Retinal pigment epithelial cell (primary cell): ENCODE data around the gene PTPRJ.
"Not testable (repeated sequence)": the region's sequence is repeated elsewhere in the genome, so short reads cannot be mapped to it uniquely, and the experiment has no call there.

Source experiments
- DNase-seq: peaks from one replicate; pipeline ENCODE4 v3.0.0-alpha.2; 2010; ENCODE audit warnings: low read depth
- H3K4me3 ChIP-seq: 2 replicates; pipeline ENCODE4 v1.5.1; 2011; ENCODE audit warnings: mild to moderate bottlenecking, low read length, control low read depth, moderate library complexity
- TF ChIP-seq, protein P1 (sequence below): conservative IDR thresholded peaks from 2 replicates; pipeline ENCODE4 v1.5.1; 2011; ENCODE audit warnings: low read depth, low read length, control low read depth, inconsistent platforms

PTPRJ gene

DNA sequence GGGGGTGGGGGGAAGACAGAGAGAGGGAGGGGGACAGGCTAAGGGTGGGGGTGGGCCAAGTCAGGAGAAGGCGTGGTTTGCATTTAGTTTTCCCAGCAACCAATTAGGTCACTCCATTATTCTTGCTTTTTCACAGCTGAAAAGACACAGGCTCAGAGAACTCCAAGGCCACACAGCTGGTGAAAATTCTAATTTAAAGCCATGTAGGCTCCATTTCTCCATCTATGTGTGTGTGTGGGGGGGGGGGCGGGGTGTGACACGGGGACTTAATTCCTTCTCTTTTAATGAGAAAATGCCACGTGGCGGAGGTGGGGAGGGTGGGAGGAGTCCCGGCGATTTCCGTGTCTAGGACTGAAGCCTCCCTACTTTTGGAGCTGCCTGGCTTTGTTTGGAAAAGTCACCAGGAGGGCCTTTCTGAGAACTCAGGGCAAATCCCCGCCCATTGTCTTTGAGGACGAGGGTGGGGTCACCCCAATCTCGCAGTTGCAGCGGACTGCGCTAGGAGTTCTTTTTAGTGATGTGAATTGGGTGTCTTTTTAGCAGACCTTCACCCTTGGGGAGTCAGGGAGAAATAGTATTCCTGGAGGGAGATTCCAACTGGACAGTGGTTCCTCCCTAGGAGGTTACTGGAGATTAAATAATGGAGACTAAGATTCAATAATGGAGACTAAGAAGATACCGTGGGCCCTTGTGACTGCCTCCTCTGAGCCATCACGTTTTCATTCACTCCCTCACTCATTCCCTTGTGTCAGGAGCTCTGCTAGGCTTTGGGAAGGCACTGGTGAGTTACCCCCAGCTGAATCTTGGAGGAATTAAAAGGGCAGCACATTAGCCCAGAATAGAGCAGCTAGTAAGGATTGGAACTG is 36.4 kb upstream of the PTPRJ start:
- no peak overlapping the region for H3K4me3 ChIP-seq
- TF ChIP-seq, protein P1, sequence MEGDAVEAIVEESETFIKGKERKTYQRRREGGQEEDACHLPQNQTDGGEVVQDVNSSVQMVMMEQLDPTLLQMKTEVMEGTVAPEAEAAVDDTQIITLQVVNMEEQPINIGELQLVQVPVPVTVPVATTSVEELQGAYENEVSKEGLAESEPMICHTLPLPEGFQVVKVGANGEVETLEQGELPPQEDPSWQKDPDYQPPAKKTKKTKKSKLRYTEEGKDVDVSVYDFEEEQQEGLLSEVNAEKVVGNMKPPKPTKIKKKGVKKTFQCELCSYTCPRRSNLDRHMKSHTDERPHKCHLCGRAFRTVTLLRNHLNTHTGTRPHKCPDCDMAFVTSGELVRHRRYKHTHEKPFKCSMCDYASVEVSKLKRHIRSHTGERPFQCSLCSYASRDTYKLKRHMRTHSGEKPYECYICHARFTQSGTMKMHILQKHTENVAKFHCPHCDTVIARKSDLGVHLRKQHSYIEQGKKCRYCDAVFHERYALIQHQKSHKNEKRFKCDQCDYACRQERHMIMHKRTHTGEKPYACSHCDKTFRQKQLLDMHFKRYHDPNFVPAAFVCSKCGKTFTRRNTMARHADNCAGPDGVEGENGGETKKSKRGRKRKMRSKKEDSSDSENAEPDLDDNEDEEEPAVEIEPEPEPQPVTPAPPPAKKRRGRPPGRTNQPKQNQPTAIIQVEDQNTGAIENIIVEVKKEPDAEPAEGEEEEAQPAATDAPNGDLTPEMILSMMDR, result no peak
- DNase-seq, result no peak

DNA sequence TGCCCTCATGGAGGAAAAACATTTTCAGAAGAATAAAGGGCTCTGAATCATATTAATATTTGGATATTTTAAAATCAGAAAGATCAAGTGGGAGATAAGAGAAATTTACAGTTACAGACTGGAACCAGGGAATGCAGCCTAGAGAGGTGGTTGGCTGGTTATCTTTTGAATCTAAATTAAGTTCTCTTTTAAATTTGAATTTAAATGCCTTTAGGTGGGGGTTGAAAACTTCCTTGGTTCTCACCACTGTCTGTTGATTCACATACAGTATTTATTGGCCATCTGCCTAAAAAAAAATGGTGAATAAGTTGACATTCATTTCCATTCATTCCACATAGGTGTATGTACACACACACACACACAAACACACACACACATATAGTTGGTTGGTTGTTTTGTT is 35.7 kb upstream of the PTPRJ start:
- no peak for DNase-seq
- no peak overlapping the region for H3K4me3 ChIP-seq
- TF ChIP-seq, protein P1, result no peak

DNA sequence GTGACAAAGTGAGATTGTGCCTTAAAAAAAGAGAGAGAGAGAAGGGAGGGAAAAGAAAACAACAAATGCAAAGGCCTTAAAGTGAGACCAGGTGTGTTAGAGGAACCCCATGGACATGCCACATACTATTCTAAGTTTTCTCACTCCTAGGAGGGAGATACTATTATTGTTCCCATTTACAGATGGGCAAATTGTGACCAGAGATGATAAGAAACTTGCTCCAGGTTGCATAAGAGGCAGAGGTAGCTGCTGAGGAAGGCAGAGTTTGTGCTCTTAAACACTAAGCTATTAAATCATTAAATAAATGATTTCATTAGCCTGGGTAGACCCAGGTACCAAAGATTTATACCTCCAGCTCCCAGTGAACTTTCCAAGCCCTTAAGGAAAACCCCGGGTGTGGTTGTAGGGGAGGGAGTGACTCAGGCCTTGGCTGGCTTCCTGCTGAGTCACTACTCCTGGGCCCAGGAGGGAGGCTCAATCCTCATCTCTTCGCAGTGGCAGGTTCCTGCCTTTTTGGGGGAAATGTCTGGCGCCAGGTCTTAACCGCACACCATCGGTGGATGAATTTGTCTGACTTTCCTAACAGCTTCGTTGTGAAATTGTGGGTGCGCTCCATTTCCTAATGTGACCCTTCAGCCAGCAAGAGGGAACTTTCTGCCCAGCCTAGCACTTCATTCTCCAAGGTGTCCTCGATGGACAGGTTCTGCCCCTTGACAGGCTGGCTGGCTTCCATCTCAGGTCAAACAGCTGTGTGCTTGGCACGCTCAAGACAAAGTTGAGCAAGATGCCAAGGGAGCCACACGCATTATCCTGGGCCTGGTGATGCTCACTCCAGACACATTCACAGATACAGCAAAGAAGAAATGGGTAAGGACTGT is 33.4 kb upstream of the PTPRJ start:
- TF ChIP-seq, protein P1, result no peak
- no peak overlapping the region for H3K4me3 ChIP-seq

DNA sequence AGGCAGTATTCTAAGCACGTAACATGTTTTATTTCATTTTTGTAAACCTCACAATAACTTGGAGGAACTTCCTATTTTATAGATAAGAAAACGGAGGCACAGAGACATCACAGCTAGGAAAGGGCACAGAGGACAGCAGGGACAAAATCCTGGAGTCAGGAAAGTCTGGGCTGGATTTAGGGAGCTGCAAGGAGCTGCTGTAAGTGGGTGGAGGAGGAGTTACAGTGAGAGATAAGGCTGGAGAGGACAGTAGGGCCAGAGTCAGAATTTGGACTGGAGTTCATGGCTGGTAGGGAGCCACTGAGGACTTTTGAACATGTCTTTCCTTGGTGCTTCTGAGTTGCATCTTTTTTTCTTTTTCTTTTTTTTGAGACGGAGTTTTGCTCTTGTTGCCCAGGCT is 32.2 kb upstream of the PTPRJ start:
- TF ChIP-seq, protein P1, result no peak
- DNase-seq, result no peak

More for the DNA sequence above, 33.4 kb upstream of the PTPRJ start:
- peak; percentile 86 for DNase-seq

DNA sequence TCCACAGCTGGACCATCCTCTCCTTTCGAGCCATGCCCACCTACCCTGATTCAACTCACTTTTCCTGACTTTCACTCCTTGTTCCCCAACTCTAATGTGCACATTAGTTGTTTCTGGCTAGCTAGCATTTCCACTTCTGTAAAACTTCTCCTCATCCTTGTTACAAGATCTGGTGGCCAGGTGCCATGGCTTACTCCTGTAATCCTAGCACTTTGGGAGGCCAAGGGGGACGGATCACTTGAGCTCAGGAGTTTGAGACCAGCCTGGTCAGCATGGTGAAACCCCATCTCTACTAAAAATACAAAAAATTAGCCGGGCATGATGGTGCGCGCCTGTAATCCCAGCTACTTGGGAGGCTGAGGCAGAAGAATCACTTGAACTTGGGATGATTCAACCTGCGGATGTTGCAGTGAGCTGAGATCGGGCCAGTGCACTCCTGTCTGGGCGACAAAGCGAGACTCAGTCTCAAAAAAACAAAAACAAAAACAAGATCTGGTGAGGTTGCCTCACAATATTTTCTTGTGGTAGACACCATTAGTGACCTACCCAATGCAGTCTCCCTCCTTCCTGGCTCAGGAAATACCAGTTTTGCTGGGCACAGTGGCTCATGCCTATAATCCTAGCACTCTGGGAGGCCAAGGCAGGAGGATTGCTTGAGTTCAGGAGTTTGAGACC is 31.2 kb upstream of the PTPRJ start:
- not testable (repeated sequence) for DNase-seq, H3K4me3 ChIP-seq

More for the DNA sequence above, 32.2 kb upstream of the PTPRJ start:
- no peak overlapping the region for H3K4me3 ChIP-seq

DNA sequence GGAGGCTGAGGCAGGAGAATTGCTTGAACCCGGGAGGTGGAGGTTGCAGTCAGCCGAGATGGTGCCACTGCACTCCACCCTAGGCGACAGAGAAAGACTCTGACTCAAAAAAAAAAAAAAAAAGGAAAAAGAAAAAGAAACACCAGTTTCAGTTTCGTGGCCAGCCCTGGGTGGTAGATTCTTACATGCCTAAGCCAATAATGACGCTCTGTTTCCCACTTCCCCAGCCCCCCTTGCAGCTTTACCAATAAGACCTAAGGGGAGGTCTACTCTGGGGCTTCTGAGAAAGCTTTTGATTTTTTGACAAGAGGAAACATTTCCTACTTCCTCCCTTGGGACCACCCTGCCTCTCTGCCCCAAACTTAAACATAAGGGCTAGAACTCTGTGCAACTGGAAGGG is 30.0 kb upstream of the PTPRJ start:
- no peak overlapping the region for H3K4me3 ChIP-seq
- no peak for DNase-seq
- TF ChIP-seq, protein P1, result no peak

DNA sequence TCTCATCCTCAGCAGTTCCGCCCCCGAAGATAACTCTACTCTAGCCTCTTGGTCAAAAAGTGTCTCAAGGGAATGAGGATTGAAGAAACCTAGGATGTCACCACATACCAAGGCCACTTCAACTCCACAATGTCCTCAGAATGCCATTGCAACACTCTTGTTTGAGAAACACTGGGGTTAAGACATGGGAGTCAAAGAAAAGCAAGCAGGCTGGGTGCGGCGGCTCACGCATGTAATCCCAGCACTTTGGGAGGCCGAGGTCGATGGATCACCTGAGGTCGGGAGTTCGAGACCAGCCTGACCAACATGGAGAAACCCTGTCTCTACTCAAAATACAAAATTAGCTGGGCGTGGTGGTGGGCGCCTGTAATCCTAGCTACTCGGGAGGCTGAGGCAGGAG is 28.9 kb upstream of the PTPRJ start:
- DNase-seq, result not testable (repeated sequence)

More for the DNA sequence above, 28.9 kb upstream of the PTPRJ start:
- not testable (repeated sequence) for H3K4me3 ChIP-seq
